Measurements from ENCODE around the gene KCNC1.

Gene KCNC1

DNA sequence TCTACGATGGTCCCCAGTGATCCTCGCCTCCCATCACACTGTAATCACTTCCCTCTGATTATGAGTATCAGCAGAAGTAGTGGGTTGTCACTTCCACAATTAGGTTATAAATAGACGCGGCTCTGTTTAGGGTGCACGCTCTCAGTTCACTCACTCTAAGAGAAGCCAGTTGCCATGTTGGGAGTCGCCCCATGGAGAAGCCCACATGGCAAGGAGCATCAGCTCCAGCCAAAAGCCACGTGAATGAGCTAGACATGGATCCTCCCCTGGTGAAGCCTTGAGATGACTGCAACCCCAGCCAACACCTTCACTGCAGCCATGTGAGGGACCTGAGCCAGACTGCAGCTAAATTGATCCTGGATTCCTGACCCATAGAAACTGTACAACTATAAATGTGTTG lies 41.6 kb upstream of the KCNC1 start:
- Histone ChIP-seq H3K27ac (no peak overlapping the region), H3K4me3 (ENCODE audit: low read depth, low read length) (no peak overlapping the region), H3K27me3 (replicated peaks) (peaks cover 29% of the 10 kb centered on the region), H3K36me3 (replicated peaks) (no peaks in the 10 kb centered on the region)
- in situ Hi-C loops (cut with HindIII; ENCODE audit: low pct_ligation_motif_present, low sequenced_read_pairs): no loop called here
- TF ChIP-seq, protein P1, sequence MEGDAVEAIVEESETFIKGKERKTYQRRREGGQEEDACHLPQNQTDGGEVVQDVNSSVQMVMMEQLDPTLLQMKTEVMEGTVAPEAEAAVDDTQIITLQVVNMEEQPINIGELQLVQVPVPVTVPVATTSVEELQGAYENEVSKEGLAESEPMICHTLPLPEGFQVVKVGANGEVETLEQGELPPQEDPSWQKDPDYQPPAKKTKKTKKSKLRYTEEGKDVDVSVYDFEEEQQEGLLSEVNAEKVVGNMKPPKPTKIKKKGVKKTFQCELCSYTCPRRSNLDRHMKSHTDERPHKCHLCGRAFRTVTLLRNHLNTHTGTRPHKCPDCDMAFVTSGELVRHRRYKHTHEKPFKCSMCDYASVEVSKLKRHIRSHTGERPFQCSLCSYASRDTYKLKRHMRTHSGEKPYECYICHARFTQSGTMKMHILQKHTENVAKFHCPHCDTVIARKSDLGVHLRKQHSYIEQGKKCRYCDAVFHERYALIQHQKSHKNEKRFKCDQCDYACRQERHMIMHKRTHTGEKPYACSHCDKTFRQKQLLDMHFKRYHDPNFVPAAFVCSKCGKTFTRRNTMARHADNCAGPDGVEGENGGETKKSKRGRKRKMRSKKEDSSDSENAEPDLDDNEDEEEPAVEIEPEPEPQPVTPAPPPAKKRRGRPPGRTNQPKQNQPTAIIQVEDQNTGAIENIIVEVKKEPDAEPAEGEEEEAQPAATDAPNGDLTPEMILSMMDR (IDR thresholded peaks at IDR 0.05; ENCODE audit: low read depth, low read length, missing control alignments): no peak
- DNase-seq: no peak

DNA sequence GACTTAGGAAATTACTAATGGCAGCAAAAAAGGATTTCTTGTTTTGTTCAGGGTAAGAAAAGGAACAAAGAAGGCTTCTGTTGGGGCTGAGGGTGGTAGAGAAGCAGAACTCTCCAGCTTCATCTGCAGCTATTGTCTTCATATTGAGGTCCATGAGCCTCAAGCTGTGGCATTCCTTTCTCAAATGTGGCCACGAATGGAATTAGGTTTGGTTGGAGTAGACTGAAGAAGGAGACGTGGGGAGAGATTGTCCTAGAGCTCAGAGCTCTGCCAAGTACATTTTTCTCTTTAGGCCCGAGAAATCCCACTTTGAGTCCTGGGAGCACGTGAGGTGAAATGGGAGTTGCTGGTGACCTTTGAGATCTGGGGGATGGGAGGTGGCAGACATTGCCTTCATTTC lies 41.0 kb upstream of the KCNC1 start:
- no peak overlapping the region for H3K27ac ChIP-seq
- H3K4me3 ChIP-seq (ENCODE audit: low read depth, low read length): no peak overlapping the region
- in situ Hi-C loops (cut with HindIII; ENCODE audit: low pct_ligation_motif_present, low sequenced_read_pairs): no loop called here
- no peak for DNase-seq
- TF ChIP-seq, protein P1 (IDR thresholded peaks at IDR 0.05; ENCODE audit: low read depth, low read length, missing control alignments): no peak
- peaks cover 29% of the 10 kb centered on the region for H3K27me3 ChIP-seq (replicated peaks)
- H3K36me3 ChIP-seq (replicated peaks): no peaks in the 10 kb centered on the region

DNA sequence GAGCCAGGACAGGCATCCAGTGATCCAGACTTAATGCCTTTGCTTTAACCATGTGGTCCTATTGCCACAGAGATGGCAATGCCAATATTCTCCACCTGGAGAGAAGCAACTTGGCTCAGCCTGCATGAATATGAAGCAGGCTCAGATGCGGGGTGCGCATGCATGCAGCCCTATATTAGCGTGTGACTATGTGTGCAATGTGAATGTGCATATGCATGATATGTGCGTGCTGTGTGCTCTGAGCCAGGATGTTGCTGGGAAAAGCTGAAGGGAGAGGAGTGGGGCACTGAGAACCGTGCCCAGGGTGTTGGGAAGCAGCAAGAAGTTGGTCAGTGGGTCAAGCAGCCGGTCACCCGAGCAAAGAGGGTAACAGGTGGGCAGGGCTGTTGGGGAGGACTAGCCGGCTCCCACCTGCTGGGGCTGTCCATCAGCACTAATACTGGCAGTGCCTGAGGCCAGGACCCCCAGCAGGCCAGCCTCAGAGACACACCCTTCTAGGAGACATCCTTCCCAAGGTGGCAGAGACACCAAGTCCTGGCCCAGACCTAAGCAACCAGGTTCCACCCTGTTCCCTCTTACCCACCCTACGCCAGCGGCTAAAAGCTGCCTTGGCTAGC lies 40.0 kb upstream of the KCNC1 start:
- in situ Hi-C loops (cut with HindIII; ENCODE audit: low pct_ligation_motif_present, low sequenced_read_pairs): no loop called here
- Histone ChIP-seq H3K4me3 (ENCODE audit: low read depth, low read length) (no peak overlapping the region), H3K27me3 (replicated peaks) (peaks cover 29% of the 10 kb centered on the region), H3K36me3 (replicated peaks) (no peaks in the 10 kb centered on the region), H3K27ac (no peak overlapping the region)
- TF ChIP-seq, protein P1 (IDR thresholded peaks at IDR 0.05; ENCODE audit: low read depth, low read length, missing control alignments): no peak
- DNase-seq: no peak

DNA sequence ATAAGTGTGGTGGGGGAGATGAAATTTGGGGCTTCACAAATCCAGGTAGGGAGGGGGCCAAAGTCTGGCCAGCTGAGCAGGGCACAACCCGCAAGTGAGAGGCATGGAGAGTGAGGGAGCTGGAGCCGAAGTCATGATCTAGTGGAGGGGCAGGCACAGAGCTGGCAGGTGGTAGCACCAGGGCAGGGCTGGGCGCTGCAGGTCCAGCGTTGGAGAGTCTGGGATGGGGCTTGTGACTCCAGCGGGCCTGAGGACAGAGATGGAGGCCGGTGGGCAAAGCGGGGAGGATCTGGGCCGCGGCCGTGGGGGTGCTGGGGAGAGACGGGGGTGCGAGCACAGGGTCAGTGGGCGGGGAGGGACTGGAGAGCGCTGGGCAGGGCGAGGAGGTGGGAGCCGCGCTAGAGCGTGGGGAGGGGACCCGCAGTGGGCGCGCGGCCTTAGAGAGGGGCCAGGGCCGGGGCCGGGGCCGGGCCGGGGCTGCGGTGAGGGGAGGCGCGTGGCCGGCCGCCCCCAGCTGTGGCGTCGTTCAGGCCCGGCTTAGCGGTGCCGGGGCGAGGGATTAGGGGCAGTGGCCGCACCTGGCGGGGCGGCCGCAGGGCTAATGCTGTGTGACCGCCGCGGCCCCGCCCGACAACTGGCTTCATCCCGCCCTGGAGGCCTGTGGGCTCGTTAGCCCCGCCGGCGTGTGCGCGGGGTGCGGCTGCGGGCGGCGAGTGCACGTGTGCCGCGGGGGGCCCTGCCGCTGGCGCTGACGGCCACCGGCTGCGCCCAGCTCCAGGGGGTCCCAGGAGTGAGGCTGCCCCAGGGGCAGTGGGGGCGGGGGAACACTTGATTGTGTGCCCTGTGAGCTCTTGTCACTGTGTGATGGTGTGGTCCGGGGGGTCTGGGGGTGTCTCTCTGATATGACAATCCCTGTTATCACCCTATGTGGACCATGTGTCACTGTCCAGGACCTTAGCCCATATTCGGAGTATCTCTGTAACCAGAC lies 38.8 kb upstream of the KCNC1 start:
- TF ChIP-seq, protein P1 (IDR thresholded peaks at IDR 0.05; ENCODE audit: low read depth, low read length, missing control alignments): no peak
- no peak overlapping the region for H3K4me3 ChIP-seq (ENCODE audit: low read depth, low read length)
- H3K36me3 ChIP-seq (replicated peaks): no peaks in the 10 kb centered on the region
- peaks cover 29% of the 10 kb centered on the region for H3K27me3 ChIP-seq (replicated peaks)
- in situ Hi-C loops (cut with HindIII; ENCODE audit: low pct_ligation_motif_present, low sequenced_read_pairs): no loop called here
- no peak overlapping the region for H3K27ac ChIP-seq
- DNase-seq: no peak

DNA sequence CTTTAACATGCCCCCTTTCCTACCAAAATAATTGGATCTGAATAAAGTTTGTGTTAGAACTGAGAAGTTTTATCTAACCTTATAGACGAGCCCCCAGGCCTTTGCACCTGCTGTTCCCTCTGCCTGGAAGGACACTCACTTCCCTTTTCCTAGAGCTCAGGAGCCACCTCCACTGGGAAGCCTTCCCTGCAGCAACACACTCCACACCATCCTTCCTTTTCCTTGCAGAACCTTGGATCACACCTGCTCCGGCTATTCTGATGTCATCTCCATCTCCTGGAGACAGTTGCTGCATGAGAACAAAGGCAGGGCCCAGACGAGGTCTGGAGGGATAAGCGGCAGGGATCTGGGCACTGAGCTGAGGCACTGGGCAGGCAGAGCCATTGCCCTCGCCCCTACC lies 37.8 kb upstream of the KCNC1 start:
- H3K27ac ChIP-seq: no peak overlapping the region
- TF ChIP-seq, protein P1 (IDR thresholded peaks at IDR 0.05; ENCODE audit: low read depth, low read length, missing control alignments): no peak
- in situ Hi-C loops (cut with HindIII; ENCODE audit: low pct_ligation_motif_present, low sequenced_read_pairs): no loop called here
- no peak for DNase-seq
- H3K27me3 ChIP-seq (replicated peaks): peaks cover 29% of the 10 kb centered on the region
- H3K36me3 ChIP-seq (replicated peaks): no peaks in the 10 kb centered on the region
- H3K4me3 ChIP-seq (ENCODE audit: low read depth, low read length): no peak overlapping the region
